ENCODE measurements around the gene EBF3. TPM values are rescaled to one million over a fixed set of nuclear protein-coding genes. Genes with fewer than 3 reads are reported as not detected.

The EBF3 gene
- total RNA-seq, 1 donor from 2014 or later, result 544 TPM

DNA sequence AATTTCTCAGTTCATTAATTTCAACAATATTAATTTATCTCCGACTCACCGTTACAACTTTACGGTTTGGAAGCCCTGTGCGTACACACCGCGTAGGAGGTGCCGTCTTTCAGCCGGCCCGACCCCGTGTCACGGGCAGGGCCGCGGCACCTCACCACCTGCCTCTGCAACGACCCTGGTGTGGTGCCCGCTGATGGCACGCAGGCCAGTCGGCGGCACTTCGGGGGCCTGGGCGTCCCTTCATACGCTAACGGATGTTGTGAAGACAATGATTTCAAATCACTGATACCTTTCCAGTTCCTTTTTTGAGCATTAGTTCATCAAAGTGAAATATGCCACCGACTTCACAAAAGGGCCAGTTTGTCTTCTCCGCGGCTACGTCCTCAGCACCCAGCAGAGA lies 125.3 kb downstream of the EBF3 start:
- Mint-ChIP-seq H3K9me3 (ENCODE audit: unreplicated experiment) (peaks cover 48% of the 10 kb centered on the region), H3K27ac (ENCODE audit: unreplicated experiment) (no peak overlapping the region), H3K27me3 (ENCODE audit: unreplicated experiment) (peaks cover 28% of the 10 kb centered on the region), H3K36me3 (ENCODE audit: unreplicated experiment) (peaks cover 12% of the 10 kb centered on the region), H3K4me3 (ENCODE audit: unreplicated experiment) (no peak overlapping the region), H3K4me1 (ENCODE audit: low read depth, unreplicated experiment) (peaks cover 12% of the 10 kb centered on the region)
- no peak for DNase-seq
- TF ChIP-seq, protein P1, sequence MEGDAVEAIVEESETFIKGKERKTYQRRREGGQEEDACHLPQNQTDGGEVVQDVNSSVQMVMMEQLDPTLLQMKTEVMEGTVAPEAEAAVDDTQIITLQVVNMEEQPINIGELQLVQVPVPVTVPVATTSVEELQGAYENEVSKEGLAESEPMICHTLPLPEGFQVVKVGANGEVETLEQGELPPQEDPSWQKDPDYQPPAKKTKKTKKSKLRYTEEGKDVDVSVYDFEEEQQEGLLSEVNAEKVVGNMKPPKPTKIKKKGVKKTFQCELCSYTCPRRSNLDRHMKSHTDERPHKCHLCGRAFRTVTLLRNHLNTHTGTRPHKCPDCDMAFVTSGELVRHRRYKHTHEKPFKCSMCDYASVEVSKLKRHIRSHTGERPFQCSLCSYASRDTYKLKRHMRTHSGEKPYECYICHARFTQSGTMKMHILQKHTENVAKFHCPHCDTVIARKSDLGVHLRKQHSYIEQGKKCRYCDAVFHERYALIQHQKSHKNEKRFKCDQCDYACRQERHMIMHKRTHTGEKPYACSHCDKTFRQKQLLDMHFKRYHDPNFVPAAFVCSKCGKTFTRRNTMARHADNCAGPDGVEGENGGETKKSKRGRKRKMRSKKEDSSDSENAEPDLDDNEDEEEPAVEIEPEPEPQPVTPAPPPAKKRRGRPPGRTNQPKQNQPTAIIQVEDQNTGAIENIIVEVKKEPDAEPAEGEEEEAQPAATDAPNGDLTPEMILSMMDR (IDR thresholded peaks at IDR 0.05; ENCODE audit: partially characterized antibody, unreplicated experiment), result no peak

DNA sequence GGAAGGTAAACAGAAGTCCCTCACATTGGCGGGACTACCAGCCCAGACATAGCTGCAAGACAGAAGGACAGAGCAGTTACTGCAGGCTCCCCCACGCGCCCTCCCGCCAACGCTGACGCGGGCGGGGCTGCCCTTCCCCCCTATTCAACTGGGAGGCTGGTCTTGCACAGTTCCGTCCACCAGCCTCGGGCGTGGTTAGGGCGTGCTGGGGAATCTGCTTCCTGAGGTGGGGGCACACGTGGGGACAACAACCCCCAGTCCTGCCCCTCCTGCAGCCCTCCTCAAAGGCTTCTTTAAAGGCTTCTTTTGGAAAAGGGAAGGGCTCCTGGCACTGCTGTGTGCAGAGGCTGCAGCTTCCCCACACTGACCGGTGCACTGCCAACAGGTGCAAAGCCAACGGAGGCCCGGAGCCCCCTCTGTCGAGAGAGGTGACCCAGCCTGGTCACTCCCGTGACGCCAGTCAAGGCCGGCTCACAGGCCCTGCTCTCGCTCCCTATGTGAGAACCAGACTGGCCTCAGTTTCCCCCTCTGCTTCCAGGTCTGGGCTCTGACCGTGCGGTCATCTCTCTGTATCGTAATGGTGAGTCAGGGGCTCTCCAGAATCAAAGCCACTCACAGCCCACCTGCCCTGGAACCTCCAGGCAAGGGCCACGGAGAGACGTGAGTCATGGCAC lies 126.0 kb downstream of the EBF3 start:
- DNase-seq, result no peak
- H3K4me1 Mint-ChIP-seq (ENCODE audit: low read depth, unreplicated experiment), result peaks cover 20% of the 10 kb centered on the region
- TF ChIP-seq, protein P1 (IDR thresholded peaks at IDR 0.05; ENCODE audit: partially characterized antibody, unreplicated experiment), result no peak
- H3K36me3 Mint-ChIP-seq (ENCODE audit: unreplicated experiment), result peaks cover 5% of the 10 kb centered on the region
- H3K9me3 Mint-ChIP-seq (ENCODE audit: unreplicated experiment), result peaks cover 49% of the 10 kb centered on the region
- no peak overlapping the region for H3K4me3 Mint-ChIP-seq (ENCODE audit: unreplicated experiment)
- peaks cover 29% of the 10 kb centered on the region for H3K27me3 Mint-ChIP-seq (ENCODE audit: unreplicated experiment)
- peak overlapping the region; percentile 52 for H3K27ac Mint-ChIP-seq (ENCODE audit: unreplicated experiment)

DNA sequence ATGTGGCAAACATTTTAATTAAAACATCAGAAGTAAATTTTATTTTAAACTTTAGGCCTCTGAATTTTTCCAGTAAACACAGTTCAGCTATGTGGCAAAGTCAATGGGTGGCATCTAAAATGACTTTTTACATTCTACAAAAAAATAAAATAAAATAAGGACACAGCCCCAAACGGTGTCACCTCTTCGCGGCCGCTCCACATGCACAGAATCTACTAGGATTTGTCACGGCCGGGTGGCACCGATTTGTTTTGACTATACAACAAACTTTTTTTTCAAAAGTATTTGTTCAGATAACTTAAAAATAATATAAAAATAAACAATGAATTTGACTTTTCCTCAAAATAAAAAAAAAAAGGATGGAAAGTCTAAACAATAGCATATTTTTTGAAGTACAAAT lies 127.8 kb downstream of the EBF3 start:
- no peak overlapping the region for H3K27ac Mint-ChIP-seq (ENCODE audit: unreplicated experiment)
- H3K9me3 Mint-ChIP-seq (ENCODE audit: unreplicated experiment), result peaks cover 39% of the 10 kb centered on the region
- H3K27me3 Mint-ChIP-seq (ENCODE audit: unreplicated experiment), result peaks cover 22% of the 10 kb centered on the region
- peaks cover 20% of the 10 kb centered on the region for H3K4me1 Mint-ChIP-seq (ENCODE audit: low read depth, unreplicated experiment)
- no peak for DNase-seq
- no peak overlapping the region for H3K4me3 Mint-ChIP-seq (ENCODE audit: unreplicated experiment)
- TF ChIP-seq, protein P1 (IDR thresholded peaks at IDR 0.05; ENCODE audit: partially characterized antibody, unreplicated experiment), result no peak
- peaks cover 5% of the 10 kb centered on the region for H3K36me3 Mint-ChIP-seq (ENCODE audit: unreplicated experiment)

DNA sequence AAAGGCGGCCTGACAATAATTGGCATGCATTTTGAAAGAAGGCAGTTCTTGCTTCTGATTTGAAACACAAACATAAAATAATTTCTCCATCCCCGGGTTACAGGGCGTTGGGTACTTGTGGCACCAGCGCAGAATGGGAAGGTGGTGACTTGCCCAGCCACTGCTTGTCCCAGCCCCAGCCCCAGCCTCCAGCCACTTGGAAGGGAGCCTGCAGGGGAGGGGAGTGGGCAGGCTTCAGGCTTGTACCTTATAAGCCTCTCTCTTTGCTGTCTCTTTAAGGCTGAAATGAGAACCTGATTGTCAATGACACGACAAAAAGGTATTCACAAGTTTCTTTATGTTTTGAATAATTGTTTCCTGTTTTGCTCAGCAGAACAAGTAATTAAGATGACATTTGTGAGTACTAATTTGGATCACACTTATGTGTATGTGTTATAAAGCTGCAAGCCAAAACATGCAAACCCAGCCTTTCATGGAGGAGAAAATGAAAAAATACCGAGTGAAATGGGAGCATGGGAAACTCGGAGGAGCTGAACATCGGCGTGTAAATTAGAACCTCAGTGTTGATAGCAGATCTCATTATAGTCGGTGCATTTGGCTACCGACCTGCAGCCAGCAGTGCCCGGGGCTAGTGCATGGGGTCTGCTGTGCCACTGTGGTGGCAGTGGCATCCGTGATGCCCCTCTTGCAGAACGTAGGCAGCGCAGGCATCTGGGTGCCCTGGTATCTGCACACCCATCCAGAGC lies 129.9 kb downstream of the EBF3 start:
- Mint-ChIP-seq H3K27me3 (ENCODE audit: unreplicated experiment) (peaks cover 17% of the 10 kb centered on the region), H3K4me3 (ENCODE audit: unreplicated experiment) (peak overlapping the region; percentile 25), H3K9me3 (ENCODE audit: unreplicated experiment) (peaks cover 28% of the 10 kb centered on the region), H3K4me1 (ENCODE audit: low read depth, unreplicated experiment) (peaks cover 20% of the 10 kb centered on the region), H3K27ac (ENCODE audit: unreplicated experiment) (peak overlapping the region; percentile 69), H3K36me3 (ENCODE audit: unreplicated experiment) (peaks cover 5% of the 10 kb centered on the region)
- TF ChIP-seq, protein P1 (IDR thresholded peaks at IDR 0.05; ENCODE audit: partially characterized antibody, unreplicated experiment), result no peak
- DNase-seq, result no peak

DNA sequence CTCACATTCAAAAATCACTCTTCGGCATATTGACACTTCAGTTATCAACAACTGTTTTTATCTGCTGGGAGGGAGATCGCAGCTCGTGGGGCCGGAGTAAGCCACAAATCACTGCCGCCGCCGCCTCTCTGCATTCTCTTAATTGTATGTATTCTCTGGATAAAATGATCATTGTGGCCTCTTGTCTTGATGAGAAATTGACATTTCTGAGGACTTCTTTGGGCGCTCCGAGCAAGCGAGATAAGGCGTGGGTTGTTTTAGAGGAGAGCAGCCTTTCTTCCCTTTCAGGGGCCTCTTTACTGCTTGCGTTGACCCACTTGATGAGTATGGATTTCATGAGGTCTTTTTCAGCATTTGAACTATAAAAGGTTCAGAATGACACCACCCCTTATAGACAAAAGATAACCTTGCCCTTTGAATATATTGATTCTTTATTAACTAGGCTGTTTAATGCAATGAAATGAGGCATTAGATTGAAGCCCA lies 130.6 kb downstream of the EBF3 start:
- peaks cover 16% of the 10 kb centered on the region for H3K27me3 Mint-ChIP-seq (ENCODE audit: unreplicated experiment)
- peaks cover 24% of the 10 kb centered on the region for H3K9me3 Mint-ChIP-seq (ENCODE audit: unreplicated experiment)
- H3K4me1 Mint-ChIP-seq (ENCODE audit: low read depth, unreplicated experiment), result peaks cover 20% of the 10 kb centered on the region

More for the DNA sequence above, 130.6 kb downstream of the EBF3 start:
- DNase-seq, result no peak
- H3K36me3 Mint-ChIP-seq (ENCODE audit: unreplicated experiment), result peaks cover 2% of the 10 kb centered on the region
- TF ChIP-seq, protein P1 (IDR thresholded peaks at IDR 0.05; ENCODE audit: partially characterized antibody, unreplicated experiment), result no peak
- H3K4me3 Mint-ChIP-seq (ENCODE audit: unreplicated experiment), result no peak overlapping the region
- H3K27ac Mint-ChIP-seq (ENCODE audit: unreplicated experiment), result peak overlapping the region; percentile 69

Measured in glutamatergic neuron (in vitro differentiated cells).